CD4-positive, alpha-beta T cell treated with Interleukin-4 for 1 hour (primary cell): Measurements from ENCODE around the gene CACNA2D2.
"Not testable (repeated sequence)": the region's sequence is repeated elsewhere in the genome, so short reads cannot be mapped to it uniquely, and the experiment has no call there.

Experiments
- DNase-seq, 2 donors: peaks; one replicate each; pipeline ENCODE4 v3.0.0-alpha.2; 2020 to 2022

Gene CACNA2D2

DNA sequence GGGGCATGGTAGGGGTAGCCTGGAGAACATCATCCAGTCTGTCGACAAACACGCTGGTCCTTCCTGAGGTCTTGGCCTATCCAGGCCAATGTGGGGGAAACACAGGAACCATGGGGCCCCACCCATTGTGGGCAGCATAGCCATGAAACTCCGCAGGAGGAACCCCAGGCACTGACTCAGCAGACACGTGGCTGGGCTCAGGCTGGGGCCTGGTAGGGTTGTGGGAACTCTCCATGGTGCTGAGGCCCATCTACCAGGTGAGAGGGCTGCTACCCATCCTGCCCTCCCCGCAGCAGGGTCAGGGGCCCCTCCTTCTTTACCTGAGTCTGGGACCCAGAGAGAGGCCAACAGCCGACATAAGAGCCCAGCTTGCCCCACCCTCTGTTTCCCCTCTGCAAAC lies 22.6 kb upstream of the CACNA2D2 start:
- peak; percentile 36 to 55 for DNase-seq

DNA sequence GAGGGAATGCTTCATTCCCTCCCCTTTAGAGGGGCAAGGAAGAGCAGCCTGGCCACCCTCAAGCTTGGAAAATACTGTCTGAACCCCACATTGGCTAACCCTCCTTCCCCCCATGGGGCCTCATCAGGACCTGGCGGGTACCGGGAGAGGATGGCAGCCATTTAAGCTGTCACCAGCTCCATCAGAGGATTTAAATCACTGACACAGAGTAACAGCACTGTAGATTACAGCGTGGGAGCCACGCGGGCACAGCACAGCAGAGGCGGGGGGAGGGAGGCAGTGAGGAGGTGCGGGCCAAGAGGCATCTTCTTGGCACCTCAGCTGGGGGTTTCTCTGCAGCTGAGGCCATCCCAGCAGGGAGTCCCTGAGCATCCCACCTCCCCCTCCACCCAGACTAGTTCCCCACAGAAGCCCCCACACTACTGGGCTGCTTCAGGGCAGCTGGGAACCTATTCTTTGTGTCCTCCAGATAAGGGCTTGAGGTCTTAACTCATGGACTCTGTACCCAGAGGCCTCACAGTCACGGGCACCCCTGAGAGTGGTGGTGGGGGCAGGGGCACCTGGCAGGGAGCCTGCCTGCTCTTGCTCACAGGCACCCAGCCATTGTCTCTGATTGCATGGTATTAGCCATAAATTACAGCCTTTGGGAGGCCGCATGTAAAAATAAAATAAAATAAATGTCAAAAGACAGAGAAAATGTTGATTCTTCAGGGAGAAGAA lies 21.9 kb upstream of the CACNA2D2 start:
- DNase-seq = no peak

DNA sequence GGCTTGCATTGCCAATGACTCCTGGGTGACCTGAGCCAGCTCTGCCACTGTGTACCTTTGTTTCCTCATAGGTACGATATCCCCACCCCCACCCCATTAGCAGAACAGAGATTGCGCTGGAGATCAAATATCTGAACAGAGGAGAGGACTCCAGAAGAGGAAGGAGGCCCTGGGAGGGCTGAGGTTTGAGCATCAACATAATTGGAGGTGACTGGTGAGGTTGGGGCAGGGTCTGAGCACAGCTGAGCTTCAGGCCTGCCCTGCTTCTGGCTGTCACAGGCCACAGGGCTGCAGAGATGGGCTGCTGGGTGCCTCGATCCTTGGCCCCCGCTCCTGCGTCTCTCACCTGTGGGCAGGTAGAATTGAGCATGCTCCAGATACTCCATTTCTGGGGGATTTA lies 21.3 kb upstream of the CACNA2D2 start:
- DNase-seq = no peak

DNA sequence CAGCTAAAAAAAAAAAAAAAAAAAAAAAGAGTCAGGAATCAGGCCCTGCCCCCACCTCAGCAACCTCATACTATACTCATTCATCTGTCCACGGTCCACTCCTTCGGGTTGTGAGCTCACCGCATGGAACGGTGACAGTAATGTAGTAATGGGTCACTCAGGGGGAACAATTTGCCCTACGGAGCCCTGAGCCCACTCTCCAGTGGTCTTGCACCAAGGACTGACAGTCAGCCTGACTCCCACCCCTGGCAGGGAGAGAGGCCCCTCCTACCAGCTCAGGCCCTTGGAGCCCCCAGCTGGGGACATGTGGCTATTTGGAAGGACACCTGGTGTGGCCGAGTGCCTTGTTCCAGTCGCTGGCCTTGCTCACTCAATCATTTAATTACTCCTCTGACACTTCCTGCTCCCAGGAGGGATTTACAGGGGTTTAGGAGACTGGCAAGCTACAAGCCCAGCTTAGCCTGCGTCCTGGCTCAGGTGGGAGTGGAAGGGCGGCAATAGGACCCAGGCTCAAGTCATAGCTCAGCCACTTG lies 19.9 kb upstream of the CACNA2D2 start:
- no peak for DNase-seq

DNA sequence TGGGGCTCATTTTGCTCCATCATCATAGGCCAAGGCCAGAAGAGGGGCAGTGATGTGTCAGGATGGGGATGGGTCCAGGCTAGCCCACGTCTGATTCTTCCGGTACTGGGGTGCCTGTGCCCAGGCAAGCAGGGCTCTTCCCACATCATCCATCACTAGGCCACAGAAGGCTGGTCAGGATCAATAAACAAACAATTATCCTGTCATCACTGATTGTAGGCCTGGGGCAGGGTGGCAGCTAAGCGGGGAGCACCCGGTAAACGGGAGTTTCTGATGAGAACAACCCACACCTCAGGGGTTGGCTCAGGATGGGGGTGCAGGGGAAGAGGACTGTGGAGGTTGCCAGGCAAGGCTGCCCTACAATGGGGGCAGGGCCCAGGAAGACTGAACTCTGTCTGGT lies 18.1 kb upstream of the CACNA2D2 start:
- no peak for DNase-seq

DNA sequence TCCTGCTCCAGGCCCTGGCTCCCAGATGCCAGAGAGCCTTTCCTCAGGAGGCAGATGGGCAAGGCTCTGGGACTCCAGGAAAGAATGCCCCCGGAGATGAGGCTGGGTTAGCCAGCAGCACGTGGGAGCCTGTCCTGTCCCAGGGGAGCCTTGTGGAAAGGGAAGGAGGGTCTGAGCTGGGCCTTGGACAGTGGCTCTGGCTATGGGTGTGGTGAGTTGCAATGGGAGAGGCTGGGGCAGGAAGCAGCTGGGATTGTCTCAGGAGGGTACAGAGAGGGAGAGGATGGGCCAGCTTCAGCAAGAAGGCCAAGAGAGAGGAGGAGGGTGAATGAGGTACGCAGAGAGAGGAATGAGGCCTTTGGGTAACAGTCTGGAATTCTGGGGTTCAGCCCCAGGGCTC lies 17.4 kb upstream of the CACNA2D2 start:
- DNase-seq = no peak

DNA sequence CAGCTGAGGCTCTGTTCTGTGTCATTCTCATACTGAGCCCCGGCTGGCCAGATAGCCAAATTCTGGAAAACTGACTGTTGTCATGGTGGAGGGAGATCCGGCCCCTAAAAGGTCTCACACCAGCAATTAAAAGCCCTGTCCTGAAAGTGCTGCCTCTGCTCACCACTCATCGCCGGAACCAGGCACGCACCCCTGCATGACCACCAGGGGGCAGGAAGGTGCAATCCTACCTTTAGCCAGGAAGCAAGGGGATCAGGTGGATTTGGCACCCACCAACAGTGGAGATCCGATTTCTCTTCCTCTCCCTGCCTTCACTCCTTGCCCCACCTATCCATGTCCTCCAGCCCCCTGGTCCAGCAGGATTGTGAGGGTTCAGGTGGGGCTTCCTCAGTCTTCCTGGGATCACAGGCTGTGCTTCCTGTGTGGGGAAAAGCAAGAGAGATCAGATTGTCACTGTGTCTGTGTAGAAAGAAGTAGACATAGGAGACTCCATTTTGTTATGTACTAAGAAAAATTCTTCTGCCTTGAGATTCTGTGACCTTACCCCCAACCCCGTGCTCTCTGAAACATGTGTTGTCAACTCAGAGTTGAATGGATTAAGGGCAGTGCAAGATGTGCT lies 16.1 kb upstream of the CACNA2D2 start:
- DNase-seq = peak; percentile 68 to 74

DNA sequence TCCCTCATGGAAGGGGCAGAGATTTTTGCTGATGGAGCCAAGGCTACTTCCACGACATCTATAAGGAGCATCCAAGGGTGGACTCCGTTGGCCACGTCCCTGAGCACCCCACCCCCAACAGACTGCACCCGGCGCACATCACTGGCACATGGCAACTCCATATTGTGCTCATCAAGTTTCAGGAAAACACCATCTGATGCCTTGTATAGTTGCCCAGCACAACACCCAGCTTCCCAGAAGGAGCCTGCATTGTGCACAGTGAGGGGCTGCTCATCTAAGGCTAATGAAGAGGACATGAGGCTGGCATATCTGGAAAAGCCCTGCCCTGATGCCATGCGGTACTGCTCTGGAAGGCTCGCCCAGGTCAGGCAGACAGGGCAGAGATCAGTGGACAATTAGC lies 15.0 kb upstream of the CACNA2D2 start:
- no peak for DNase-seq

DNA sequence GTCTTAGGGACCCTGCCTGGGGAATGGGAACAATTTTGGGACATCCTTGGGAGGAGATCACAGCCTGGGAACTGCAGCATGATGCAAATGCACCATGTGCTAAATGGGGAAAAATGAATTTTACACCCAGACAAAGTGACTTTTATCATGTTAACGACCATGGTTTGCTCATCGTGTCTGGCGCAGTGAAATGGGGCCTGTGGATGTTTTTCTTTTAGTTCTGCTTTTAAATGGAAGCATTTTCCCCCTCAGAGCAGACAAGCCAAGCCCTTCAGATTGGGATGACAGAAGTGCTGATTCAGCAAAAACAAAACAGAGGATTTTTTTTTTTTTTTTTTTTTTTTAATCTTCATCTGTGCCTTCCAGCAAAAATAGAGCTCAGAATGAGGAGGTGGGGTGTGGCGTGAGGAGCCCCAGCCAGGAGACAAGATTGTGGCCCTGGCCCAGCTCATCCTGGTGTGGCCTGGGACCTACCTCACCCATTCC lies 14.3 kb upstream of the CACNA2D2 start:
- no peak for DNase-seq

DNA sequence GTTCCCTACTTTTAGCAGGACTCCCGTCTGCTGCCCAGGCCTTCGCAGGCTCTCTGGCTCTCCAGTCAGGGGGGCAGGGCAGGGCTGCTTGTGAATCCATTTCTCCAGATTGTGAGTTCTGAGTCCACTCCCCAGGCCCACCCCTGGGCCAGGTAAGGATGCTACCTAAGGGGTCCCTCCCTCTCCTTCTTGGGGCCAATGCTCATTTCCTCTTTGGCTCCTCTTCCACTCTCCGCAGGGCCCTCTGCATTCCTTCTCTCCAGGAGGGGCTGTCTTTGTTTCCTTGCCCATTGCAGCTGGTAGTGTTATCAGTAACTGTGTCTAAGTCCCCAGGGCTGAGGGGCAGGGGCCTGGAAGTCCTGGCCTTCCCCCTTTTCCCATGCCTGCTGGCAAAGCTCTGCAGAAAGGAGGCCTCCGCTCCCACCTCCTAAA lies 13.0 kb upstream of the CACNA2D2 start:
- DNase-seq = no peak

DNA sequence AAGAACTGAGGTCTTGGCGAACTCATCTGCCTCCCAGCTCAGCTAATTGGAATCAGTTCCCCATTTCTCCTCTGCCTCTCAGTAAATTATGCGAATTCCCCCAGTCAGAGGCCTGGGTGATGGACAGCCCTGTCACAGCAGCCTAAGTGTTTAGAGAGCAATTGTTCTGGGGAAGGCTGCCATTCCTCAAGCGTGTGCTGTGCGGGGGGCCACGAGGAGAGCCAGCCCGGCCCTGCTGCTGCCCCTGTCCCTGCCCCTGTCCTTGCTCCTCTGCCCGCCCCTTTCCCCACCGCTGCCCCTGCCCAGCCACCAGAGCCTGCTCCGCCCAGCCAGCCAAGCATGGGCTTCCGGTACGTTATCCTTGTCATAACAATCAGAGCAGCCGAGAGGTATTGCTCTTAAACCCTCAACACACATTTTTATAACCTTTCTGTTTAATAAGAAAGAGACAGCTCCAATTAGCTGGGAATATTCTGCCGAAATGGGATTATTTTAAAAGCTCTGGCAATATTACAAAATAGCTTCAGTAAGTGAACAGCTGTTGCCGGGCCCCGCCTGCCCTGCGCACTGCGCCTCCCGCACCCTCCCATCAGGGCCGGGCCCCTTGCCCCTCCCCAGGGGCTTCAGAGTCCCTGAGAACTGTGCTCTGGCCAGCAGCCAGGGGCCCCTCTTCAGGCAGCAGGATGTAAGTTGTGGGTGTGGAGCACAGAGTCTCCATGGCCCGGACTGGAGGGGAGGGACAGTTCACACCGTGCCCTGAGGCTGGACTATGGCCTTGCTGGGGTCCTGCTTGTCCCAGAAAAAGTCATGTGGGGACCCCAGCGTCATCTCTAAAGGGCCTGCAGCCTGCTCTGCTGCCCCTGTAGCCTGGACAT lies 12.4 kb upstream of the CACNA2D2 start:
- peak in 1 of 2 donors; percentile 22 for DNase-seq

DNA sequence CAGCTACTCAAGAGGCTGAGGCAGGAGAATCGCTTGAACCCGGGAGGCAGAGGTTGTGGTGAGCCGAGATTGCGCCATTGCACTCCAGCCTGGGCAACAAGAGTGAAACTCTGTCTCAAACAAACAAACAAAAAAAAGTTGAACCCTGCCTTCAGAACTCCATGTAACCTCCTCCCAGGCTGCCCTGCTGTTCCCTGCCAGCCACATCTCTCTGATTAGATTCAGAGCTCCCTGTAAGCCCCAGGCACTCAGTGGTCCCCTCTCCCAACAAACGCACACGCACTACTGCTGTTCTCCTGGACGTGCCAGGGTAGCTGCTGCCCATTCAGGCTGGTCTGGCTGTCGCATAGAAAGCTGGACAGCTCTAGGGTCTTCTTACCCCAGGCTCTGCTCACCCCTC lies 9.5 kb upstream of the CACNA2D2 start:
- not testable (repeated sequence) for DNase-seq

DNA sequence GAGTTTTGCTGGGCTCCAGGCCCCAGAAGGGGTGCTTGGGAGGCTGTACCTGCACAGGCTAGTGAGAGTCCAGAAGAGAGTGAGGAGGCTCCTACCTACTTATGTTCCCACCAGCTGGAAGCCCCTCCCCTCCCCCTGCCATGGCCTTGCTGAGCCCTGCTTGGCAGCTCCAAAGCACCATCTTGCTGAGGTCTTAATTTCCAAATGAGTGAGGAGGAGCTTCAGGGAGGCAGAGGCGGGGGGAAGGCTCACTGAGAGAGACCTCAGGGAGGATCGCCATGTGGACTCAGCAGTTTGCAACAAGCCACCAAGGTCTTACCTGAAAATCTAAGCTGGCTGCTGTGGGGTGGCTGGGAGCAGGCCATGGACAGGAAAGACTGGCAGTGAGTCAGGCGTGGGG lies 8.7 kb upstream of the CACNA2D2 start:
- DNase-seq = no peak

DNA sequence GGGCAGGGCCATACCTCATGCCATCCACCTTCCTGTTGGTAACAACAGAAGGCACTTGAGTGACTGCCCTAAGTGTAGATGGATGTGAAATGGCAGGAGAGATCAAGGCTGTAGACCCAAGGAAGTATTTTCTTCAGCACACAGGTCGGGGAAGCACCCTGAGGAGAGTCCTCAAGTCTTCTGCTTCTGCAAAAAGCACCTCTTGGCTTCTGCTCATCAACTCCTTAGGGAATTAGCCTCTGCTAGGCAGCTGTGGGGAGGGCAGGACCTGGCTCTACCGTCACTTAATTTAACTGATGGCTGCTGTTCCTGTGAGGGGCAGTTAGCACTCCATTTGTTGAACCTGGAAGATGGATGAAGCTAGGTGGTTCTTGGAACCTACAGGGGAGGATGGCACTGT lies 6.9 kb upstream of the CACNA2D2 start:
- no peak for DNase-seq

DNA sequence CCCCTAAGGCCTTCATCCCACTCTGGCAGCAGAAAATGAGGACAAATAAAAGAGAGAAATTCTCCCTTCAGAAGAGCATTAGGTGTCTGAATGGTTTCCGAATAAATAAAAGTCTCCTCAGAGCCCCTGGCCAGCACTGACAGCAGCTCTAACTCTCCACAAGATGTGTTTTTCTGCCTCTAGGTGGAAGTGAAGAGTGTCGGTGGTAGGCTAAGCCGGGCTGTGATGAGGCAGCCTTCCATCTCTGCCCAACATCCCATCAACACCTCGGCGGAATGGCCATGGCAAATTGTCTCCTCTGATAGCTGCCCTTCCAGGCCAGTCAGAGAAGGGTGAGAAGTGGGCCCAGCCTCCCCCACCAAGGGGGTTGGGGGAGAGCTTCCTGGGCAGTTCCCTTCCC lies 6.3 kb upstream of the CACNA2D2 start:
- no peak for DNase-seq

DNA sequence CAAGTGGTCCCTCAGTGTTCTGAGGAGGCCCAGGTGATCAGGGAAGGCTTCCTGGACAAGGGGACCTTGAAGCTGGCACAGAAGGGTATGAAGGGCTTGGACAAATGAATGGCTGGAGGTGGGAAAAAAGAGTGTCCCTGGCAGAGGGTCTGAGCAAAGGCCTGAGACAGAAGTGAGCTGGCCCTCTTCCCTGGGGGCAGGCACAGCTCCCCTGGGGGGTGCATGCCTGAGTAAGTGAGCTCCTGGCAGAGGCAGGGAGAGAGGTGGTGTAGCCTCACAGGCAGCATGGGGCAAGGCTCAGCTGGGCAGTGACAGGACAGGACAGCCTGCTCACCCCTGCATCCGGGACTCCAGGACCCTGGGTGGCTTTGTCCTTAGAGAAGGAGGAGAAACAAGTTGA lies 5.4 kb upstream of the CACNA2D2 start:
- no peak for DNase-seq

DNA sequence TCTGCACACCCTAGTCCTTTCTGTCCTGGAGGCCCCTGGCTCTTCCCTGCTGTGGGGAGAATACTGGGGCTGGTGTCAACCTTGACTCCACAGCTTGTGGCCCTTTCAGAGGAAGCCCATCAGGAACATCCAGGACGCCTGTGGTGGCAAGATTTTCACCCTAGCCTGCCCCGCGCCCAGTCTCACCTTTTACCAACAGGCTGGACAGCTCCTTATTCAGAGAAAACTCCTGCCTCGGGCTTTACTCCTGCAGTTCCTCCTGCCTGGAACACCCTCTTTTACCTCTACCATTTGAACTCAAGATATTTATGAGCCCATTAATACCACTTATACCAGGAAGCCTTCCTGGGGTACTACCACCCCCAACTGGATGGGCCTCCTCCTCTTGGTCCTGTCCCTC lies 2.7 kb upstream of the CACNA2D2 start:
- no peak for DNase-seq

DNA sequence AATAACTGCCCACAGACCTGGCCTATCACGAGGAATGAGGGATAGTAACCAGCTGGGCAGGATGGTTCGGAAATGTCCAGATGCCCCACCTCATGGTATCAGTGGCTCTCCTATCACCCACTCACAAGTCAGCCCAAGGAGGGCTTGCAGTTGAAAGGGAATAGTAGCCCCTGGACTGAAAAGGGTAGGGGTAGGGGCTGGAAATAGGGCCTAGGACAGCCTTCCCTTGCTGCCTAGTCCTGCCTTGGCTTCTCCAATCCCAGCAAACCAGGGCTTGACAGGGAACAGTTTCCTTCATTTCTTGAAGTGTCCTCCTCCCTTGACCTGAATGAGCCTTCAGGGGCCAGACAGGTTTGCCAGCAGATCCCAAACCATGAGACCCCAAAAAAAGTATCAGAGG lies 1.2 kb upstream of the CACNA2D2 start:
- DNase-seq = no peak

DNA sequence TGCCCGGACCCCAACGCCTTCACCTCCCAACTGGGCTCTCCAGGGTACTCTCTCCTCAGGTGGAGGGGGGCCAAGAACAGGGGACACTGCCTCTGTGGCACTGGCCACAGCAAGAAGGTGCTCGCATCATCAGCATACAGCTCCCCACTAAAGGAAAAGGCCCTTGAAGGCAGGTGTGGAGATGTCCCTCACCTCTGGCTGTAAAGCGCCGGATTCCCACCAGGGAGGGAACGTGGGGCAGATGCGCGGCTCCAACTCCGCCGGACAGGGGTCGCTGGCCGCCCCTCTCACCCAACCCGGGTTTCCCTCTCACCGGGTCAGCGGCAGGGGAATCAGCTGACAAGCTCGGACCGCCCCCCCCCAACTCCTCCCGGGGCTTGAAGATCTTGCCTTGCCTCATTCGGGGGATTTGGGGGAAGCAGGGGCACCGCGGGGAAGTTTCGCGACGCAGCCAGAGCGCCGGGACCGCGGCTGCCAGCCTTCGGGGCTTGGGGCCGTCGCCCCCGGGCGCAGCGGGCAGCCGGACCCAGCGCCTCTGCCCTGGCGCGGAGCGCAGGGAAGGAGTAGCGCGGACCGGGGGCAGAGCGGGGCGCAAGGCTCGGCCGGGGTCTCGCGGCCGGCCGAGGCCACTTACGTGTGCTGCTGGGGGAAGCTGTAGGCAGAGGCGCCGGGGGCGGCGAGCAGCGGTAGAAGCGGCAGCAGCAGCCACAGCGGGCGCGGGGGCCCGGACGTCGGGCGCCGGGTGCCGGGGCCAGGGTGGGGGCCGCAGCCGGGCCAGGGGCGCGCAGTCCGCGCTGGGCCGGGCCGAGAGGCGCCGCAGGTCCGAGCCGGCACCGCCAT lies 630 bp downstream of the CACNA2D2 start:
- no peak for DNase-seq

DNA sequence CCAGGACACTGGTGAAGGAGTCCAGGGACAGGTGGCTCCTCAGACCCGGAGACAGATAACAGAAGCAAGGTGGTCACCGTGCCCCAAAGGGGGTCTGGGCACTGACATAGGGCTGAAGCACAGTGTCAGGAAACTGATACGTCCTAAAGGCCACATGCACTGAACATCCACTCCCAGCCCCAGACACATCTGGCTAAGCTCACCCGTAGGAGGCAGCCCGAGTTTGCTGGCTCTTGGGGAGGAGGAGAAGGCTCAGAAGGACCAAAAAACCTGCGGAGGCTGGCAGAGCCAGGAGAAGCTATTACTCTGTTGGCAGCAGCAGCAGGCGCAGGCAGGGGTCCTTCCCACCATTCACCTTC lies 1.2 kb downstream of the CACNA2D2 start:
- DNase-seq = no peak

DNA sequence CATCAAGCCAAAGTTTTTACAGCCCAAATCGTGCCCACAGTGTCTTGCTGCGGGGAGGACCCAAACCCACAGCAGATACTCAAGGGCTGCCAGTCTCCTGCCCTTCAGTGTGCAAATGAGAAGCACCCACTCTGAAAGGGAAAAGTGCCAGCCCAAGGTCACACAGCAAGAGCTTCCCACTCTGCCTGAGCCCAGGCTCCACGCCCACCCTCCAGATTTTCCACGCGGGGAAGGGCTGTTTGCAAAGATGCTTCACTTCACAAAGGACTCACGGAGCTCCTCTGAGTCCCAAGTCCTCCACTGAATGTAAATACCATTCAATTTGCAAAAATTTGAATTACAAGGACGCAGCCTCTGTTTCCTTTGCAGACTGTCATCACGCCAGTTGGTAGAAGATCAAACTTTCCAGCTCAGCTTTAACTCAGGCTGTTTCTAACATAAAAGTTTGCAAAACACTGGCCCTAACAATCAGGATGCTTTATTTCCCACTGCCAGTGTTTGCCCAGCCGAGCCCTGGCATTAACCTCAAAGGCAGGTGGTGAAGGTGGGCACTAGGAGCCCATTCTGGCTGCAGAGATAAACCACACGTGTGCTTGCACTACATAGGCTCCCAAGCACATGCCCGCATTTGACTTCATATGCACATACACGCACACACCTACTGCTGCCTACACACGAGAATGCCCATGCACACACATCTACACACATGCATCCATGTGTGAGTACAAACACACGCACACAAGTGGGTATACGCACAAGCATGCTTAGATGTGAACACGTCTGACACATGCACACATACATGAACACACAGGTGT lies 7.6 kb downstream of the CACNA2D2 start:
- no peak for DNase-seq

DNA sequence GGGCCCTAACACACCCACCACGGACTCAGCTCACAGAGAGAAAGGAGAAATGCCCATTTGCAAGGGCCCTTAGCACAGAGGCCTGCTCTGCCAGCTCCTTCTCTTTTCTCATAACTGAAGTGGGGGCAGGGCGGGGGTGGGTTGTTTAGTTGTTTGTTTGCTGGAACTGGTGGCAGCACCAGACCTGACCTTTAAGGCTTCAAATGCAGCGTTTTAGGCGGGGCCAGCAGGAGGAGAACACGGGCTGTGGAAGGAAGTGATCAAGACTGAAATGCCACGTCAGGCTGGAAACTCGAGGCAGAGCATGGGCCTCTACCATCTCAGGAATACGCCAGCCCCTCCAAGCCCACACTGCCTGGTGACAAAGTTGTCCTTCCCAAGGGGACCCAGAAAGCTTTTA lies 9.3 kb downstream of the CACNA2D2 start:
- no peak for DNase-seq
